CD14-positive monocyte (primary cell): ENCODE data around the gene MGLL. TPM values are rescaled to one million over a fixed set of nuclear protein-coding genes. Genes with fewer than 3 reads are reported as not detected.

Experiments
- DNase-seq, 3 donors: peaks; one replicate each; pipeline ENCODE4 v3.0.0-alpha.2; 2011 to 2022
- H2AFZ ChIP-seq: 2 replicates; pipeline ENCODE4 v1.6.0; 2012; ENCODE audit warnings: mild to moderate bottlenecking, low read depth, low read length, inconsistent platforms; ENCODE audit not compliant: insufficient read depth, poor library complexity, severe bottlenecking
- H3K27ac ChIP-seq, 2 donors: 1 replicate in 1 of 2; 2 replicates in 1 of 2; pipeline ENCODE4 v1.5.1; 2012 to 2013; ENCODE audit warnings: low read length in 2 of 2, control low read depth in 1 of 2, inconsistent platforms in 1 of 2, low read depth in 1 of 2, mild to moderate bottlenecking in 1 of 2
- H3K27me3 ChIP-seq, 2 donors: one replicate each; pipeline versions ENCODE4 v1.6.0 to v1.6.1; 2011 to 2013; ENCODE audit warnings: low read length in 2 of 2; ENCODE audit not compliant: control insufficient read depth in 2 of 2, insufficient read depth in 2 of 2
- H3K36me3 ChIP-seq, 2 donors: replicated peaks in 1 of 2; 1 replicate in 1 of 2; 2 replicates in 1 of 2; pipeline versions ENCODE4 v1.5.1 to v1.6.1; 2012 to 2013; ENCODE audit warnings: low read length in 2 of 2, control low read depth in 1 of 2, inconsistent platforms in 1 of 2, mild to moderate bottlenecking in 1 of 2; ENCODE audit not compliant: insufficient read depth in 2 of 2, control insufficient read depth in 1 of 2
- H3K4me1 ChIP-seq, 2 donors: 1 replicate in 1 of 2; 2 replicates in 1 of 2; pipeline versions ENCODE4 v1.5.1 to v1.6.1; 2012 to 2013; ENCODE audit warnings: low read length in 2 of 2, control low read depth in 1 of 2, inconsistent platforms in 1 of 2, mild to moderate bottlenecking in 1 of 2, moderate library complexity in 1 of 2; ENCODE audit not compliant: insufficient read depth in 2 of 2, control insufficient read depth in 1 of 2
- H3K4me2 ChIP-seq: replicated peaks from 2 replicates; pipeline ENCODE3; 2012; ENCODE audit warnings: low read length, moderate library complexity, mild to moderate bottlenecking; ENCODE audit not compliant: poor library complexity, severe bottlenecking; ENCODE audit errors: extremely low read depth
- H3K4me3 ChIP-seq, 3 experiments: fragments of 200-600 bp in 1 of 3; sonication (generic) in 1 of 3; replicated peaks in 1 of 3; 1 replicate in 2 of 3; 2 replicates in 1 of 3; pipeline ENCODE4 v1.5.1; 2011 to 2013; ENCODE audit warnings: low read length in 3 of 3, mild to moderate bottlenecking in 3 of 3, control low read depth in 2 of 3, low read depth in 2 of 3, inconsistent platforms in 1 of 3, moderate library complexity in 1 of 3
- H3K79me2 ChIP-seq: 2 replicates; pipeline ENCODE4 v1.6.0; 2012; ENCODE audit warnings: mild to moderate bottlenecking, control low read depth, inconsistent platforms, low read length, moderate library complexity; ENCODE audit not compliant: insufficient read depth
- H3K9ac ChIP-seq: 2 replicates; pipeline ENCODE4 v1.6.0; 2017; ENCODE audit warnings: low read length, mild to moderate bottlenecking; ENCODE audit not compliant: insufficient read depth, poor library complexity, severe bottlenecking
- H3K9me3 ChIP-seq, 2 donors: replicated peaks in 1 of 2; 1 replicate in 1 of 2; 2 replicates in 1 of 2; pipeline versions ENCODE4 v1.5.1 to v1.6.1; 2012 to 2013; ENCODE audit warnings: low read length in 2 of 2, control low read depth in 1 of 2; ENCODE audit not compliant: control insufficient read depth in 1 of 2, insufficient read depth in 1 of 2
- H4K20me1 ChIP-seq: 2 replicates; pipeline ENCODE4 v1.6.0; 2012; ENCODE audit warnings: mild to moderate bottlenecking, low read length, control low read depth, moderate library complexity; ENCODE audit not compliant: insufficient read depth
- H3K27ac Mint-ChIP-seq, 7 donors: one replicate each; pipeline ENCODE4 v1.8.0; 2020; ENCODE audit warnings: mild to moderate bottlenecking in 7 of 7, mixed read lengths in 7 of 7, moderate library complexity in 6 of 7, inconsistent platforms in 2 of 7
- H3K27me3 Mint-ChIP-seq, 3 donors: one replicate each; pipeline ENCODE4 v1.8.0; 2021 to 2022; ENCODE audit warnings: low read depth in 3 of 3, mild to moderate bottlenecking in 3 of 3, mixed read lengths in 3 of 3, moderate library complexity in 3 of 3, inconsistent platforms in 1 of 3
- H3K36me3 Mint-ChIP-seq, 2 donors: one replicate each; pipeline ENCODE4 v1.8.0; 2020; ENCODE audit warnings: mixed read lengths in 2 of 2, inconsistent platforms in 1 of 2, mild to moderate bottlenecking in 1 of 2
- H3K4me1 Mint-ChIP-seq: one replicate; pipeline ENCODE4 v1.8.0; 2020; ENCODE audit warnings: mild to moderate bottlenecking, mixed read lengths
- H3K4me3 Mint-ChIP-seq, 2 donors: one replicate each; pipeline ENCODE4 v1.8.0; 2020; ENCODE audit warnings: mild to moderate bottlenecking in 2 of 2, mixed read lengths in 2 of 2, moderate library complexity in 1 of 2
- H3K9me3 Mint-ChIP-seq, 7 donors: one replicate each; pipeline ENCODE4 v1.8.0; 2020 to 2022; ENCODE audit warnings: mixed read lengths in 7 of 7, mild to moderate bottlenecking in 6 of 7, moderate library complexity in 6 of 7, inconsistent platforms in 2 of 7
- WGBS: methylation state at CpG from one replicate; pipeline ENCODE4 v1.1.5; 2013; ENCODE audit warnings: missing lambda C conversion rate; ENCODE audit not compliant: insufficient coverage; 5-methylcytosine and 5-hydroxymethylcytosine counted together
- intact Hi-C, 2 donors: fragments of 100-400 bp; cut with micrococcal nuclease; formaldehyde crosslinking; loops; one replicate each; pipeline versions ENCODE4 v1.15.0 to v1.15.1; 2023
- polyA plus RNA-seq, 3 donors: library from polyadenylated mRNA; depleted of rRNA in 1 of 3; unstranded in 2 of 3; stranded (reverse) in 1 of 3; fragments of 300-500 nt in 2 of 3; fragments of >200 nt in 1 of 3; fragmentation: Illumina TruSeq in 2 of 3; gene quantifications; 1 replicate in 2 of 3; 2 replicates in 1 of 3; pipeline ENCODE4 v1.2.3, GENCODE V29; 2012 to 2021
- TF ChIP-seq, protein P1 (sequence below): fragments of 200-600 bp; IDR thresholded peaks from one replicate; pipeline ENCODE4 v1.8.0; 2022; ENCODE audit warnings: antibody characterized with exemption, mild to moderate bottlenecking

The MGLL gene
- polyA plus RNA-seq, 3 donors: 4.4 to 10.0 (median 6.4) TPM

DNA sequence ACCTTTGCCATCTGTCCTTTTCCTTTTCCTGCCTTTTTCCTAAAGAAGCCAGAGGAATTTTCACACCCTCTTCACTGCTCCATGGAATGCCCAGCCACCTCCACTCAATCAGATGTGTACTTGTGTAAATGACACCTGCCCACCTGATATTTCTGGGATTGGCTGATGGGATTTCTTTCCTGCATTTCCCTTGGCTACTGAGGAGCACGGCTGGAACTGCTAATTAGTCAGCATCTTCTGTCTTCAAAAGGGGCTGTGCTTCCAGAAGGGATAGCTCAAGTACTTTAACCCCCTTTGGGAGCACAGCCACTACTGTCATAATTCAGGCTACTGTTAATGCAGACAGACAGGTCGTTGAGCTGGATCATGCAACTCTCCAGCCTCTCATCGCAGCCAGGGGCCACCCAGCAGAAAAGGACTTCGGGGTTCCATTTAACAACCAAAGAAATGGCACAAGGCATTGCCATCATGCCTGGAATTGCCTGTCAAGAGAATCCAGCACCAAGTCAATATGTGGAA, 38.6 kb downstream of the MGLL start:
- H3K27ac ChIP-seq: no peak overlapping the region
- no peak overlapping the region for H3K4me3 ChIP-seq
- Mint-ChIP-seq H3K4me3 (no peak overlapping the region), H3K9me3 (peaks cover 0 to 3% (median 0%) of the 10 kb centered on the region in 7 donors), H3K36me3 (no peaks in the 10 kb centered on the region), H3K27ac (no peak overlapping the region), H3K27me3 (peaks cover 0 to 5% (median 0%) of the 10 kb centered on the region in 3 donors), H3K4me1 (peaks cover 33% of the 10 kb centered on the region)
- no peak overlapping the region for H2AFZ ChIP-seq
- peaks cover 26 to 28% of the 10 kb centered on the region in 2 donors for H3K4me1 ChIP-seq
- no peaks in the 10 kb centered on the region for H4K20me1 ChIP-seq
- H3K9me3 ChIP-seq: no peaks in the 10 kb centered on the region
- H3K79me2 ChIP-seq: no peaks in the 10 kb centered on the region
- H3K27me3 ChIP-seq: no peaks in the 10 kb centered on the region
- DNase-seq: no peak
- intact Hi-C loops: no loop called here
- H3K36me3 ChIP-seq: no peaks in the 10 kb centered on the region
- TF ChIP-seq, protein P1, sequence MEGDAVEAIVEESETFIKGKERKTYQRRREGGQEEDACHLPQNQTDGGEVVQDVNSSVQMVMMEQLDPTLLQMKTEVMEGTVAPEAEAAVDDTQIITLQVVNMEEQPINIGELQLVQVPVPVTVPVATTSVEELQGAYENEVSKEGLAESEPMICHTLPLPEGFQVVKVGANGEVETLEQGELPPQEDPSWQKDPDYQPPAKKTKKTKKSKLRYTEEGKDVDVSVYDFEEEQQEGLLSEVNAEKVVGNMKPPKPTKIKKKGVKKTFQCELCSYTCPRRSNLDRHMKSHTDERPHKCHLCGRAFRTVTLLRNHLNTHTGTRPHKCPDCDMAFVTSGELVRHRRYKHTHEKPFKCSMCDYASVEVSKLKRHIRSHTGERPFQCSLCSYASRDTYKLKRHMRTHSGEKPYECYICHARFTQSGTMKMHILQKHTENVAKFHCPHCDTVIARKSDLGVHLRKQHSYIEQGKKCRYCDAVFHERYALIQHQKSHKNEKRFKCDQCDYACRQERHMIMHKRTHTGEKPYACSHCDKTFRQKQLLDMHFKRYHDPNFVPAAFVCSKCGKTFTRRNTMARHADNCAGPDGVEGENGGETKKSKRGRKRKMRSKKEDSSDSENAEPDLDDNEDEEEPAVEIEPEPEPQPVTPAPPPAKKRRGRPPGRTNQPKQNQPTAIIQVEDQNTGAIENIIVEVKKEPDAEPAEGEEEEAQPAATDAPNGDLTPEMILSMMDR: no peak
- no peak overlapping the region for H3K4me2 ChIP-seq
- 92% methylated on average over 4 of the region's 4 CpGs for WGBS
- no peak overlapping the region for H3K9ac ChIP-seq

GRCh38 chr3:127783166-127783565, 39.1 kb downstream of the MGLL start:
- peaks cover 37% of the 10 kb centered on the region for H3K4me1 Mint-ChIP-seq
- no peak overlapping the region for H3K4me3 Mint-ChIP-seq
- Histone ChIP-seq H2AFZ (no peak overlapping the region), H3K27ac (no peak overlapping the region), H3K36me3 (no peaks in the 10 kb centered on the region), H3K4me2 (no peak overlapping the region), H3K4me1 (peaks cover 31 to 33% of the 10 kb centered on the region in 2 donors), H3K27me3 (no peaks in the 10 kb centered on the region), H4K20me1 (no peaks in the 10 kb centered on the region), H3K79me2 (no peaks in the 10 kb centered on the region), H3K4me3 (no peak overlapping the region), H3K9ac (no peak overlapping the region), H3K9me3 (no peaks in the 10 kb centered on the region)
- peaks cover 0 to 3% (median 0%) of the 10 kb centered on the region in 7 donors for H3K9me3 Mint-ChIP-seq
- no peaks in the 10 kb centered on the region for H3K36me3 Mint-ChIP-seq
- no peak for DNase-seq
- H3K27me3 Mint-ChIP-seq: peaks cover 0 to 5% (median 1%) of the 10 kb centered on the region in 3 donors
- WGBS: 94% methylated on average over 9 of the region's 9 CpGs
- TF ChIP-seq, protein P1: no peak
- no peak overlapping the region for H3K27ac Mint-ChIP-seq
- intact Hi-C loops: no loop called here
